Hepatocyte (in vitro differentiated cells): ENCODE data around the gene CA12. TPM values are rescaled to one million over a fixed set of nuclear protein-coding genes. Genes with fewer than 3 reads are reported as not detected.

Experiments
- DNase-seq: peaks from one replicate; pipeline ENCODE4 v3.0.0-alpha.2; 2016; ENCODE audit warnings: low spot score
- H2AFZ ChIP-seq: fragments of 200-600 bp; sonication (generic); 2 replicates; pipeline ENCODE4 v1.6.0; 2016; ENCODE audit warnings: antibody characterized with exemption, mild to moderate bottlenecking
- H3K27ac ChIP-seq: fragments of 200-600 bp; sonication (generic); 2 replicates; pipeline ENCODE4 v1.5.1; 2016; ENCODE audit warnings: mild to moderate bottlenecking
- H3K27me3 ChIP-seq: fragments of 200-600 bp; sonication (generic); 2 replicates; pipeline ENCODE4 v1.6.1; 2016
- H3K36me3 ChIP-seq: fragments of 200-600 bp; sonication (generic); replicated peaks from 2 replicates; pipeline ENCODE4 v1.5.1; 2016; ENCODE audit warnings: low read depth; ENCODE audit not compliant: insufficient read depth
- H3K4me1 ChIP-seq: fragments of 200-600 bp; sonication (generic); 2 replicates; pipeline ENCODE4 v1.5.1; 2016; ENCODE audit warnings: mild to moderate bottlenecking, moderate library complexity; ENCODE audit not compliant: insufficient read depth
- H3K4me2 ChIP-seq: fragments of 200-600 bp; sonication (generic); 2 replicates; pipeline ENCODE4 v1.6.0; 2016
- H3K4me3 ChIP-seq: fragments of 200-600 bp; sonication (generic); 2 replicates; pipeline ENCODE4 v1.5.1; 2016; ENCODE audit warnings: mild to moderate bottlenecking
- H3K79me2 ChIP-seq: fragments of 200-600 bp; sonication (generic); 2 replicates; pipeline ENCODE4 v1.6.0; 2017; ENCODE audit warnings: mild to moderate bottlenecking
- H3K9me2 ChIP-seq: fragments of 200-600 bp; sonication (generic); replicated peaks from 2 replicates; pipeline ENCODE4 v1.6.0; 2017; ENCODE audit warnings: mild to moderate bottlenecking; ENCODE audit not compliant: insufficient read depth
- H3K9me3 ChIP-seq: fragments of 200-600 bp; sonication (generic); 2 replicates; pipeline ENCODE4 v1.5.1; 2016; ENCODE audit warnings: low read depth, mild to moderate bottlenecking
- H4K20me1 ChIP-seq: fragments of 200-600 bp; sonication (generic); 2 replicates; pipeline ENCODE4 v1.6.0; 2016; ENCODE audit warnings: mild to moderate bottlenecking; ENCODE audit not compliant: insufficient read depth, poor library complexity, severe bottlenecking
- CTCF ChIP-seq: fragments of 200-600 bp; sonication (generic); IDR thresholded peaks from 2 replicates; pipeline ENCODE4 v1.5.1; 2016; ENCODE audit warnings: antibody characterized with exemption, mild to moderate bottlenecking; ENCODE audit not compliant: poor library complexity
- EZH2 ChIP-seq: fragments of 200-600 bp; sonication (generic); IDR thresholded peaks from 2 replicates; pipeline ENCODE4 v1.6.1; 2016; ENCODE audit warnings: antibody characterized with exemption, mild to moderate bottlenecking, borderline replicate concordance
- EZH2phosphoT487 ChIP-seq: fragments of 200-600 bp; sonication (generic); IDR thresholded peaks from one replicate; pipeline ENCODE4 v1.6.1; 2018; ENCODE audit warnings: antibody characterized with exemption, mild to moderate bottlenecking, low read depth, moderate library complexity; ENCODE audit not compliant: unreplicated experiment, severe bottlenecking
- WGBS: methylation state at CpG from one replicate; pipeline ENCODE4 v1.1.6; 2016; ENCODE audit warnings: low lambda C conversion rate; ENCODE audit errors: missing lambda C conversion rate; 5-methylcytosine and 5-hydroxymethylcytosine counted together
- polyA plus RNA-seq: library from polyadenylated mRNA; unstranded; fragments of >200 nt; fragmentation: Nextera tagmentation; extraction: Ambion mirVana; gene quantifications from 2 replicates; pipeline ENCODE4 v1.2.1, GENCODE V29; 2016
- total RNA-seq: library from RNA; depleted of rRNA; stranded (reverse); fragments of >200 nt; gene quantifications from 2 replicates; pipeline ENCODE4 v1.2.3, GENCODE V29; 2014

Gene CA12
- total and polyA plus RNA-seq, 2 experiments from 2014 or later = 13.8 to 16.6 TPM

- Histone ChIP-seq H3K36me3 (no peaks in the 10 kb centered on the region), H3K9me3 (no peaks in the 10 kb centered on the region), H3K27me3 (no peaks in the 10 kb centered on the region), H3K4me3 (no peak overlapping the region), H3K27ac (no peak overlapping the region), H3K4me1 (no peaks in the 10 kb centered on the region), H4K20me1 (no peaks in the 10 kb centered on the region), H3K4me2 (no peak overlapping the region), H3K9me2 (no peaks in the 10 kb centered on the region), H3K79me2 (no peaks in the 10 kb centered on the region), H2AFZ (no peak overlapping the region)
- WGBS = 78% methylated on average over 5 of the region's 5 CpGs
- DNase-seq = no peak
- no peak for TF ChIP-seq EZH2phosphoT487
These were observed 75.1 kb downstream of the CA12 start for GRCh38 chr15:63306492-63307073.

GRCh38 chr15:63305260-63305659 lies 76.4 kb downstream of the CA12 start:
- TF ChIP-seq CTCF = no peak
- no peak for TF ChIP-seq EZH2phosphoT487
- TF ChIP-seq EZH2 = no peak
- Histone ChIP-seq H3K79me2 (no peaks in the 10 kb centered on the region), H3K27me3 (no peaks in the 10 kb centered on the region), H3K9me3 (no peaks in the 10 kb centered on the region), H3K4me3 (no peak overlapping the region), H4K20me1 (no peaks in the 10 kb centered on the region), H2AFZ (no peak overlapping the region), H3K4me2 (no peak overlapping the region), H3K4me1 (no peaks in the 10 kb centered on the region), H3K27ac (no peak overlapping the region), H3K36me3 (no peaks in the 10 kb centered on the region), H3K9me2 (no peaks in the 10 kb centered on the region)
- no peak for DNase-seq
- 95% methylated on average over 5 of the region's 5 CpGs for WGBS

- no peak for DNase-seq
These were observed 80.6 kb downstream of the CA12 start for GRCh38 chr15:63301088-63301487.

More at GRCh38 chr15:63301088-63301487, 80.6 kb downstream of the CA12 start:
- Histone ChIP-seq H2AFZ (no peak overlapping the region), H3K4me1 (no peaks in the 10 kb centered on the region), H3K79me2 (peaks cover 3% of the 10 kb centered on the region), H3K4me3 (no peak overlapping the region), H3K4me2 (no peak overlapping the region), H3K9me3 (no peaks in the 10 kb centered on the region), H3K9me2 (no peaks in the 10 kb centered on the region), H3K27me3 (no peaks in the 10 kb centered on the region), H3K27ac (no peak overlapping the region), H3K36me3 (no peaks in the 10 kb centered on the region), H4K20me1 (no peaks in the 10 kb centered on the region)
- TF ChIP-seq EZH2phosphoT487 (no peak), EZH2 (no peak), CTCF (no peak)
- 94% methylated on average over 1 of the region's 1 CpG for WGBS
